Measurements from ENCODE around the gene NFATC3.

DNA sequence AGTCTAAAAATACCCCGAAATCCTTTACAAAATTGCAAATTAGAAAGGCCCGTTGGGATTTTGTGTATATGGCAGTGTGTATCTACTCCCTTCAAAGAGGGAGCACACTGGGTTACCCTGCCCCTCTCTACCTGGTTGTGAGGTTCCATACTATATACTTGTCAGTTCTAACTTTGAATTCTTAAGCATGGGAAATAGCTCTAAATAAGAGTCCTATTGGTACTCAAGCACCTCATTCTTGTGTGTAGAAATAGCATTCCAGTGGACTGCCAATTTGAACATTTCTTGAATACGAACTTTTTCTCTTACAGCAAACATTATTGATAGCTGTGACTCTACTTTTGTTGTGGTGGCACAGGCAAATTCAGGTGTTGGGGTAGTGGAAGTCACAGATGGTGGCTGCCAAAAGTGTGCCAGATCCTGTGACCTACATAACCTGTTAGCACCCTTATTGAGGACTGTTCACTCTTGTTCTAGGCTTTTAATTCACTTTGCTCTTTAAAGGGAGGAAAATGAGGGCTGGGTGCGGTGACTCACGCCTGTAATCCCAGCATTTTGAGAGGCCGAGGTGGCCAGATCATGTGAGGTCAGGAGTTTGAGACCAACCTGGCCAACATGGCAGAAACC, 134.7 kb downstream of the NFATC3 start:
- TF ChIP-seq CEBPB (IDR thresholded peaks at IDR 0.05): no peak
- TF ChIP-seq CREB1 (IDR thresholded peaks at IDR 0.05; ENCODE audit: low read depth): no peak
- TF ChIP-seq, protein P1, sequence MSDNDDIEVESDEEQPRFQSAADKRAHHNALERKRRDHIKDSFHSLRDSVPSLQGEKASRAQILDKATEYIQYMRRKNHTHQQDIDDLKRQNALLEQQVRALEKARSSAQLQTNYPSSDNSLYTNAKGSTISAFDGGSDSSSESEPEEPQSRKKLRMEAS (IDR thresholded peaks at IDR 0.05): no peak
- TF ChIP-seq TAF1 (IDR thresholded peaks at IDR 0.05; ENCODE audit: low read depth): no peak
- no peak for TF ChIP-seq FOXM1 (IDR thresholded peaks at IDR 0.05; ENCODE audit: borderline replicate concordance, low read depth)
- TF ChIP-seq EP300 (IDR thresholded peaks at IDR 0.05; ENCODE audit: borderline replicate concordance): no peak
- TF ChIP-seq YY1 (IDR thresholded peaks at IDR 0.05; ENCODE audit: low read depth): no peak
- TF ChIP-seq ZBTB7A (IDR thresholded peaks at IDR 0.05; ENCODE audit: low read depth): no peak
- no peak for TF ChIP-seq TEAD4 (IDR thresholded peaks at IDR 0.05)
- no peak for TF ChIP-seq RAD21 (IDR thresholded peaks at IDR 0.05; ENCODE audit: low read depth)
- no peak for TF ChIP-seq EGR1 (IDR thresholded peaks at IDR 0.05)
- TF ChIP-seq, protein P2, sequence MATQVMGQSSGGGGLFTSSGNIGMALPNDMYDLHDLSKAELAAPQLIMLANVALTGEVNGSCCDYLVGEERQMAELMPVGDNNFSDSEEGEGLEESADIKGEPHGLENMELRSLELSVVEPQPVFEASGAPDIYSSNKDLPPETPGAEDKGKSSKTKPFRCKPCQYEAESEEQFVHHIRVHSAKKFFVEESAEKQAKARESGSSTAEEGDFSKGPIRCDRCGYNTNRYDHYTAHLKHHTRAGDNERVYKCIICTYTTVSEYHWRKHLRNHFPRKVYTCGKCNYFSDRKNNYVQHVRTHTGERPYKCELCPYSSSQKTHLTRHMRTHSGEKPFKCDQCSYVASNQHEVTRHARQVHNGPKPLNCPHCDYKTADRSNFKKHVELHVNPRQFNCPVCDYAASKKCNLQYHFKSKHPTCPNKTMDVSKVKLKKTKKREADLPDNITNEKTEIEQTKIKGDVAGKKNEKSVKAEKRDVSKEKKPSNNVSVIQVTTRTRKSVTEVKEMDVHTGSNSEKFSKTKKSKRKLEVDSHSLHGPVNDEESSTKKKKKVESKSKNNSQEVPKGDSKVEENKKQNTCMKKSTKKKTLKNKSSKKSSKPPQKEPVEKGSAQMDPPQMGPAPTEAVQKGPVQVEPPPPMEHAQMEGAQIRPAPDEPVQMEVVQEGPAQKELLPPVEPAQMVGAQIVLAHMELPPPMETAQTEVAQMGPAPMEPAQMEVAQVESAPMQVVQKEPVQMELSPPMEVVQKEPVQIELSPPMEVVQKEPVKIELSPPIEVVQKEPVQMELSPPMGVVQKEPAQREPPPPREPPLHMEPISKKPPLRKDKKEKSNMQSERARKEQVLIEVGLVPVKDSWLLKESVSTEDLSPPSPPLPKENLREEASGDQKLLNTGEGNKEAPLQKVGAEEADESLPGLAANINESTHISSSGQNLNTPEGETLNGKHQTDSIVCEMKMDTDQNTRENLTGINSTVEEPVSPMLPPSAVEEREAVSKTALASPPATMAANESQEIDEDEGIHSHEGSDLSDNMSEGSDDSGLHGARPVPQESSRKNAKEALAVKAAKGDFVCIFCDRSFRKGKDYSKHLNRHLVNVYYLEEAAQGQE (IDR thresholded peaks at IDR 0.05; ENCODE audit: low read depth): no peak
- TF ChIP-seq TCF12 (IDR thresholded peaks at IDR 0.05; ENCODE audit: low read depth): no peak
- TF ChIP-seq NFIC (IDR thresholded peaks at IDR 0.05): no peak
